Measurements from ENCODE around the gene ZFYVE19. TPM values are rescaled to one million over a fixed set of nuclear protein-coding genes. Genes with fewer than 3 reads are reported as not detected.

The ZFYVE19 gene
- polyA plus RNA-seq, 12 donors = 11.2 to 29.1 (median 17.9) TPM; not detected in 1

DNA sequence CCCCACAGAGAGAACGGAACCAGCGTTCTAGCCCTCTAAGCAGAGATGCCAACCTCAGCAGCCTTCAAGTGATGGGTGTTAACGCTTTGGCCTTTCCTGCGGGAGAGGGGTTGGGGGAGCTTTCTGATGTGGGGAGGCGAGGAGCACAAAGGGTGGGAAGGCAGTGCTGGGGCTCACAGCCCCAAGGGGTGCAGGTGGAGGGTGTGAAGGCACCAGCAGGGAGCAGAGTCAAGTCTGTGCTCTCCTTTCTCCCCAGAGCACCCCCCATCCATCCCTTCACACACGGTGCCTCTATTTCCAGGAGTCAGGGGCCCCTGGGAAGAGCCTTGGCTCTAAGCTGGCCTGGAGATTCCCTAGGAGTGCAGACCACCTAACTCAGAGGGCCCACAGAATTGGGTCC lies 33.0 kb upstream of the ZFYVE19 start:
- DNase-seq = no peak

DNA sequence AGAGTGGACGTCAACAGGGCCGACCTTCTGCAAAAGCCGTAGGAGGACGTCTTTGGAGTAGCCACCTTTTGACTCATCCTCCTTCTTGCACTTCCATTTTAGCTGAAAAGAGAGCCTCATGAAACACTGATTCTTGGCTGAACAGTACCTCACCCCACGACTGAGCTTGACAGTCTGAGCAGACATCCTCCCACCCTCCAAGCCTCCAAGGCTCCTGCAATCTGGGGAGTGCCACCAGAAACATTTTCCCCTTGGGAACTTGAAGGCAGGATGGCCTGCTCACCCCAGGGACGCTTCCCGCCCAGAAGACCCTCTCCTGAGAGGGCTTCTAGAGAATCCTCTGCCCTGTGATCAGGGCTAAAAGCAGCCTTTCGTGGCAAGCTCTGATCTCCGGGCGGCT lies 31.9 kb upstream of the ZFYVE19 start:
- no peak for DNase-seq

DNA sequence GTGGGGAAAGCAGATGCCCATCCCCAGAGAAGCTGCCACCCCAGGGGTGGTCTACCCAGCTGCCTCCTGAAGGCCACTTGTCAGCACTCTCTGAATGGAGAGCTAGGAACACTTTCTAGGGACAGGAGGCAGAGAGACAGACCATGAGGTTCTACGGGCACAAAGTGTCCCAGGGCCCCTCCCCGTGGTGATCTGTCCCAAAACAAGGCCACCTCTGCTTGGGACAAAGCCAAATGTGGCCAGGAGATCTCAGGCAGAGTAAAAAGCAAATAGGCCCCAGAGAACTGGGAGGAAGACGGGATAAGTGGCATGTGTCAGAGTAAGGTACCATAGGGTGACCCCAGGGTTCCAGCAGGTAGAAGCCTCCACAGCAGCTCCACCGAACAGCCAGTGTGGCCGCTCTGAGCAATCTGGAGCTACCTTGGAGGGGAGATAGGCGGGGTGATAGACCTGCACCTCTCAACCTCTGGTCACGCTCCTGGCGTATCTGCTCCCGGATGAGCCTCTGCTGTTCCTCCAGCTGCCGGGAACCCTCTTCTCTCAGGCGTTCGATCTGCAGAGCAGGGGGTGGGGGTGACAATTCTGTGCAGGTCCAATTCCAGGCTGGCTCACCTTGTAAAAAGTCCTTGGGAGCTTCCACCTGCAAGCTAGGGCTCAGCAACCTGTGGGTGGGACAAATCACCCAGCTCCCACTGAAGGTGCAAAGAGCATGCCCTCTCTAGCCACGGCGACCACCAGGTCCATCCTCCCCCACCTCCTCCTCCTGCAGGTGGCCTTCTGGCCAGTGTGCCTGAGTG lies 31.0 kb upstream of the ZFYVE19 start:
- no peak for DNase-seq

DNA sequence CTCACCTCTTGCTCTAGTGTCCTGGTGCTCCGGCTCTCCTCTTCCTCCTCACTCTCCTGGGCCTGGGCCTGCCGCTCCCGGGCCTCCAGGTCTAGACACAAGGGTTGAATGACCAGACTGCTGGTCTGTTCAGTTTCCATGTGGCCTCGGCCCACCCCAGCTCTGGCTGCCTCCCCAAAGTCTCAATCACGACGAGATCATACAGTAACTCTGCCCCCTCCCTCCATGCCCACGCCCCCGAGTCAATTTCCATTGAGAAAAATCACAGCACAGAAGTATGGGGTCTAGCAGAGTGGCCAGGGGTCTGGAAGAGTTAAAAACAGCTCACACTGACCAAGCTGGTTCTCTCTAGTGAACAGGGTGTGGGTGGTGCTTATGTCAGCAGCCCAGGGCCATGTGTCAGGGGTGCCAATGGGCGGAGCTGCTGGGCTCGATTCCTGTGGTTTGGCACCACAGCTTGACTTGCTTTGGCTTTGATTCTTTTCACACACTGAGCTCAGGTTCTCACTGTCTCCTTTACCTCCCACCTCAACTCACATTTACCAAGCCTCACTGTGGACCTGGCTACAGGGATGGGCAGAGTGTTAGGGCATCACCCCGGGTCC lies 30.2 kb upstream of the ZFYVE19 start:
- no peak for DNase-seq

DNA sequence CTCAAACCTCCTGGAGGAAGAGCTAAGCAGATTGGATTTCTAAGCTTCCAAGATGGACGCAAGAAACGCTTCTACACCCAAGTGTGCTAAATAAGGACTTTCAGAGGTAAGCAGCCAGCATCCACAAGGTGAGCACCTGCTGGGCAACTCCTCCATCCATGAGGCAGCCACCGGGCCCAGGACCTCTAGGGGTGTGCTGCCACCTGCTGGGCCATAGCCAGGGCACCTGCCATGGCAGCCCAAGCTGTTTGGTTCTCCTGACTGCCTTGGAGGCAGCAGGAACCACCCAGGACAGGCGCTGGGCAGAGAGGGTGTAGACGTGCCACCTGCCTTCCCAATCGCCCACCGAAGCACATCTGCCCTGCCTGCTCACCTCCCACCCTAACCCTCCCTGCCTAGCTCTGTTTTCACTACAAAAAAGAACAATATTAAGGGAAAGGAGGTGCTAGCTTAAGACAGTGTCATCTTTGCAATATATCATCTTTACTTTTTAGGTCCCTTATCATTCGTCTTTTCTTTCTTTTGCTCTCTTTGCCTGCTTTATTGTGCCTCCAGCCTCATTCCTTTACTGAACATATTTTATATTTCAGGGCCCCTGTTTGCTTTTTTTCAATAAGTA lies 24.2 kb upstream of the ZFYVE19 start:
- no peak for DNase-seq

DNA sequence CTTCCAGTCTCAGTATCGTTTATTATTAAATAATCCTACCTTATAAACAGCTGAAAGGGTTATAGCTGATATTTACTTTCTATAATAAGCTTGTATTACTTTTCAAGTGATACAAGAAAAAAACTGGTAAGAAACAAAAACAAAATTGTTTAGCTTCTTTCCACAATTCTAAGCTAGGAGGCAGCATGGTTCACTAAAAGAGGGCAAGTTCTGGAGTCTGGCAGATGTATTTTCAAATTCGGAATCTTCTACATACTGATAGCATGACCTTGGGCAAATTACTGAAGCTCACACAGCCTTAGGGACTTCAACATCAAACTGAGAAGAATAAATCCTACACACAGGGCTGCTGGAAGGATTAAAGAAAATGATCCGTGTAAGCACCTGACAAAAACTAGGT lies 21.7 kb upstream of the ZFYVE19 start:
- DNase-seq = no peak

DNA sequence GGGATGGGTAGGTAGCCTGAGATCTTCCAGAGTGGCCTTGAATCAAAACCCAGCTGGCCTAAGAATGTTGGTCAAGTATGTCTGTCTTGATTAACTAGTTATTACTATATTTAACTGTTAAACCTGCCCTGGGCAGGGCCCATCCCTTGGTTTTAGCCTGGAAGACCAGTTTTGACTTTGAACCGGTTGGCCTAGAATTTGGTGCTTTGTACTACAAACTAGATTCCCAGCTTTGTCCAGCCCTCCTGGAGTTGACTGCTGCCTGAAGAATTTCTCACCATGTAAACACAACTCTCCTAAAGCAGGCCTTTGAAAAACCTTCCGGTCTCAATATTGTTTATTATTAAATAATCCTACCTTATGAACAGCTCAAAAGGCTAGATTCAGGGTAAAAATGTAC lies 21.1 kb upstream of the ZFYVE19 start:
- no peak for DNase-seq

DNA sequence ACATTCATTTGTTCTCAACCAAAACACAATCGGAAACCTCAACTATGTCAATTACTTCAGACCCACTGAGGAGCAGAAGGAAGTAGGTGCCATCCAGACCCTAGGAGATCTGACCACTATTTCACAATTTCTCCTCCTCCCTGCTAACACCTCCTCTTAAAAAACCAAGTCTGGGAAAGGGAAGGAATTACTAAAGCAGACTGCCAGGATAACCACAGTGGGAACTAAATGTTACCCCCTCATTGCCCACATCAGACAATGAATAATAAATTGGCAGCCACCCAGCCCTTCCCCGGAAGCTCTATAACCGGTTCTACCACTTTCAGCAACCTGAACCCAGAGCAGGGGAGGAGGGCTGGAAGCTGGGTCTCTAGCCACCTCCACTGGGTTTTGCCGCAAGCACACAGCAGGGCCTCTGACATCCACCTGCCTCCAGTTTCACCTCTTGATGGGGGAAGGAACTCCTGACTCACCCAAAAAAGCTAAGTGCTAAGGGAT lies 19.5 kb upstream of the ZFYVE19 start:
- DNase-seq = no peak

DNA sequence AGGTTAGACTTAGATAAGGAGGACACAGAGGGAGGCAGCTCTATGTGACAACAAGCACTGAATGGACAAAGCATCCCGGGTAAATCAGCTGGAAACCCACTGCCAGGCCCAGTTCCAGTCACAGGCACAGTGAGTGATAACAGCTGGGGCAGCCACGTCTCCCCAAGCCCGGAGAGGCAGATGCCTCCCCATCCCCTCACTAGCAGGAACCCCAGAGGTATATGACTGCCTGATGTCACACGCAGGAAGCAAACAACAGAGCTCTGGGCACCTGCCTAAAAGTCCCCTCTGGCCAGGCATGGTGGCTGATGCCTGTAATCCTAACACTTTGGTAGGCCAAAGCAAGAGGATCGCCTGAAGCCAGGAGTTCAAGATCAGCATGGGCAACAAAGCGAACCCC lies 18.9 kb upstream of the ZFYVE19 start:
- no peak for DNase-seq

DNA sequence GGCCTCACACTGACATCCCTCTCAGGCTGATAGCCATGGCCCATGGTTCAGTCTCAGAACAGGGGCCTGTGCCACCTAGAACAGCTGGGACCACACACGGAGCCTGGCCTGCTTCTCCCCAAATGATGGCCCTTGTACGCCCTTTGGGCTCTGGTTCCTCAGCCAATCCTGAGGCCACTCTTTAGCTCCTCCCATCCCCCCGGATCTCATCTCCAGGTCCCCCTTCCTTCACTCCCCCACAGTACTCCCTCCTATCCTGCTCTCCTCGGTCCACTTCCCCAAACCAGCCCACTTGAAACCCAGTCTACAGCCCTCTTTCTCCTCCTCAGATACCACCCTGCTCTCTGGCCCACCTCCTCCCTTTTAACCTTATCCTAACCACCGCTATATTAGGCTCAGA lies 17.8 kb upstream of the ZFYVE19 start:
- no peak for DNase-seq

DNA sequence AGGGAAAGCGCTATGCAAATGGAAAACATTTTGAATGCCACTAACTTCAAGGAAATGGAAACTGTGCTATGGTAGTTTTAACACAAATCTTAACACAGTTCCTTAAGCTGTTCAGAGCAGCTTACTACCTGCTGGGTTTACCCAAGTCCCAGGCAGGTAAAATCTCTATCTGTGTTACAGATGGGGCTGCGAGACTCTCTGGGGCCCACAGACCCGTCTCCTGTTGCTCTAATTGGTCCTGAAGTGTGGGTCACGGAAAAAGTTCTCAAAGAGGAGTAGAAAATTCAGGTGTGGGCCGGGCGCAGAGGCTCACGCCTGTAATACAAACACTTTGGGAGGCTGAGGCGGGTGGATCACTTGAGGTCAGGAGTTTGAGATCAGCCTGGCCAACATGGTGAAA lies 16.9 kb upstream of the ZFYVE19 start:
- DNase-seq = no peak

DNA sequence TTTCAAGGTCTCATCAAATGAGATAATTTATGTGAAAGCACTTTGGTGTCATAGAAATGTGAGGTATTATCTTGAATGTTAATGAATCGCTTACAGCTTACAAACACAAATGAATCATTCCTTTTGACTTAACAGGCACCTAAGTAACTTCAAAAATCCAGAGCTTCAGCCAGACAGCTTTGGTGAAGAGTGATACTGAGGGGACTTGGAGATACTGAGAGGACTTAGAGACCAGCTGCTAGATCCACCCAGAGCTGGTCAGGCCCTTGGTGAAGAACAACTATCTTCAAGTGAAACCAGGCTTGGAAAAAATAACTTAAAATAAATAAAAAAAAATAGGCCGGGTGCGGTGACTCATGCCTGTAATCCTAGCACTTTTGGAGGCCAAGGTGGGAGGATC lies 16.2 kb upstream of the ZFYVE19 start:
- no peak for DNase-seq

DNA sequence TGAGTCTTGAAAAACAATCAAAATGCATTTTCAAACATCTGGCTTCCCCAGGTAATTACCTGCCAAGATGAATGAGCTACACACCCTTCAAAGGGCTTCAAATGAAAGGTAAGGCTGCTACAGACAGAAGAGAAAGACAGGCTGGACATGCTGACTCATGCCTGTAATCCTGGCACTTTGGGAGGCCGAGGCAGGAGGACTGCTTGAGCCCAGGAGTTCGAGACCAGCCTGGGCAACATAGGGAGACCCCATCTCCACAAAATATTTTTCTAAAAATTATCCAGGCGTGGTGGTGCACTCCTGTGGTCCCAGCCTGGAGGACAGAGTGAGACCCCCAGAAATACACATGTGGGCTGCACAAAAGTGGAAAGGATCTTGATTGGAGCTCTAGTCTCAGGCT lies 14.5 kb upstream of the ZFYVE19 start:
- no peak for DNase-seq

DNA sequence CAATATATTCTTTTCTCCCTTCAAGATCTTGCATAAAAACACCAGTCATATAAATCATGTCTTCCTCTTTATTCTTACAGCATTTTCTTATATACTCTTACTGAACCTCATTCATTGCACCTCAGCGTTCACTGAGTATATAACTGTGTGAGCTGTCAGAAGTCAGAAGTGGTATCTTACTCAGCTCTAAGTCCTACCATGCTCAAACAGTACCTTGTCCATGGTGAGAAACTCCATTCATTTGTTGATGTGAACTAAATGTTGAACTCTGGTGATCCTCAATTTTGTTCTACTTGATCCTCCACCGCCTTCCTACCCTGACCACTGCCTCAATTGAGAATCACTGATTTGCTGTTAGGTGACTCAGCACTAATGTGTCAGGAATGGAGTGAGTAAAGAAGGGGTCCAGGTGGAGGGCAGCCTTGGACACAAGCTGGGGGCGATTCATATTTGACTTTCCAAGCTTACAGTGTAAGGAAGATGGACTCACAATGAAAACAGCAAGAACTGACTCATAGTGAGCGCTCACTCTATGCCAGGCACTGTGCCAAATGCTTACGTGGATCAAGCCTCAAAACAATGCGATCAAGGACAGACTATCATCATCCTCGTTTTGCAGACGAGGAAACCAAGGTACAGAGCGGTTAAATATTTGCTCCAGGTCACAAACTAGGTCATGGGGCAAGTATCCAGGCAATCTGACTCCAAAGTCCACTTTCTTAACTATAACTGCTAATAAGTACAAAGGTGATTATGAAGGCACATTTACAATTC lies 13.5 kb upstream of the ZFYVE19 start:
- no peak for DNase-seq

DNA sequence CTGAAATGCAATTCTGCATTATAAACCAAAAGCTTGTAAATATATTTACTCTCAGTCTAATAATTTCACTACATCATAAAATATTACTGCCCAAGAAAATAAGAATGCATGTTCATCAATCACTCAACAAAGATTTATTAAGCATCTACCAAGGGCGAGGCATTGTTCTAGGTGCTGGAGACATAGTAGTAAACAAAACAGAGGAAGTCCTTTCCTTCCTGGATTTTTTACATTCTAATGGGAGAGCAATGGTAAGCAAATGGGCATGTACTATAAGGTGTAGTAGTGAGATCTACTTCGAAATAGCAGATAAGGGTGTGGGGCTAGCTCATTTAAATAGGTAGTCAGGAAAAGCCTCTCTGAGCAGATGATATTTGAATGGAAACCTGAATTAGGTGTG lies 10.8 kb upstream of the ZFYVE19 start:
- no peak for DNase-seq

DNA sequence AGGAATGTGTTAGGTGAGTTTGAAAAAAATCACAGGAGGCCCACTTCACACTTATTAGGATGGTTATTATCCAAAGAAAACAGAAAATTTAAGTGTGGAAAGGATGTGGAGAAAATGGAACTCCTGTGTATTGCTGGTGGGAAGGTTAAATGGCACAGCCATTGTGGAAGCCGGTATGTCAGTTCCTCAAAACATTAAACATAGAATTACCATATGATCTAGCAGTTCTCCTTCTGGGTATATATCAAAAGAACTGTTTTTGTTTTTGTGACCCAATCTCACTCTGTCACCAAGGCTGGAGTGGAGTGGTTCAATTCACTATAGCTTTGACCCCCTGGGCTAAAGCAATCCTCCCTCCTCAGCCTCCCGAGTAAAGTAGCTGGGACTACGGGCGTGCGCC lies 10.4 kb upstream of the ZFYVE19 start:
- no peak for DNase-seq

DNA sequence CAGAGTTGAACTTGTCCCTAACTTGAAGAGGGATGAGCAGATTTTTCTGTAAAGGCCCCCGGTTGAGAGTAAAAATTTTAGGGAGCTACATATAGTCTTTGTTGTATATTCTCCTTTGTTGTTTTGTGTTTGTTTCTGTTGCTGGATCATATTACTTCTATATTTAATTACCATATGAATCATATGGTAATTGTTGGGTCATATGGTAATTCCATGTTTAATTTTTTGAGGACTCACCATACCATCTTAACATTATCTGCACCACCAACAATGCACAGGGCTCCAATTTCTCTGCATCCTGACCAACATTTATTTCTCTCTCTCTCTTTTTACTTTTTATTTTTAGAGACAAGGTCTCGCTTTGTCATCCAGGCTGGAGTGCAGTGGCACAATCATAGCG lies 7.4 kb upstream of the ZFYVE19 start:
- no peak for DNase-seq

DNA sequence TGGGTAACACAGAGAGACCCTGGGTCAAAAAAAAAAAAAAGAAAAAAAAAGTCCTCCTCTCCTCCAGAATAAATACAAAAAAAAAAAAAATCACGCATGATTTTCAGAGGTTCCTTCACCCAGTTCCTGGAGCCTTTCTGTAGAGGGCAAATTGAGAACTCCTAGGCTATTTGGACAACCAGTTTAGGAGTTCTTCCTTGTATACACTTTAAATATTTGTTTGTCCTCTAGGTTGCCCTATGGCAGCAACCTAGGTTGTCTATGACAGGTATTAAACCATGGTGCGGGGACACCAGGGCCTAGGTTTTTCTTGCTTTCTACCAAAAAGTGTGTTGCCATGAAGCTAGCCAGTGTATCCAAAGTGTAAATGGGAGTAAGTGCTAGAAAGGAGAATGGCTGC lies 3.8 kb upstream of the ZFYVE19 start:
- DNase-seq = no peak

DNA sequence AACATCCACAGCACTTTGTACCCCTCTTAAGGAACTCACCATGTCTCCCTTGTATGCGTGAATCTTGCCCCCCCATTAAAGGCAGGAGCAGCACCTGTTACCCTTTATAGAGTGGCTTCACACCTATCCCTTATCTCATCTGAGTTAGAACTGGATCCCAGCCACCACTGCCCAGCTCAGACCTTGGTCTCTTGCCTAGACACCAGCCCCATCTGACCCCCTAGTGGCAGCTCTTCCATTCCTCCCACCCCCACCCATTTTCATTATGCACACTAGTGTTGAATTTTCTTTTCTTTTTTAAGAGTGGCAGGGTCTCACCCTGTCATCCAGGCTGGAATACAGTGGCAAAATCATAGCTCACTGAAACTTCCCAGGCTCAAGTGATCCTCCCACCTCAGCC lies 3.2 kb upstream of the ZFYVE19 start:
- no peak for DNase-seq

DNA sequence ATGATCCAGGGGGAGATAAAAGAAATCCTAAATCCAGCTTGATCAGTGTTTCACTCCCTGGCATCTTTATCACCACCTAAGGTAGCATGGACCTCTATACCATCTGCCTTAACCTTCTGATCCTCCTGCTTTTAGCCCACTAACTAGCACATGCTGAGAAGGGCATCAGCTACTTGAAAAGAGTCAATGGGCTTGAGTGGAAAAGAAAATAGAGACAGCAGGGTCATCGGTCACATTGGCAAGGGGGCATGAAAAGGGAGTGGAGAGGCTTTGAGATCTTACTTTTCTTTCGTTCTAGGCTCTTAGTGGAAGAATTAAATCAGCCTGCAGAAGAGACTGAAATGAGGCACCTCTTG lies 239 bp upstream of the ZFYVE19 start:
- DNase-seq = no peak

DNA sequence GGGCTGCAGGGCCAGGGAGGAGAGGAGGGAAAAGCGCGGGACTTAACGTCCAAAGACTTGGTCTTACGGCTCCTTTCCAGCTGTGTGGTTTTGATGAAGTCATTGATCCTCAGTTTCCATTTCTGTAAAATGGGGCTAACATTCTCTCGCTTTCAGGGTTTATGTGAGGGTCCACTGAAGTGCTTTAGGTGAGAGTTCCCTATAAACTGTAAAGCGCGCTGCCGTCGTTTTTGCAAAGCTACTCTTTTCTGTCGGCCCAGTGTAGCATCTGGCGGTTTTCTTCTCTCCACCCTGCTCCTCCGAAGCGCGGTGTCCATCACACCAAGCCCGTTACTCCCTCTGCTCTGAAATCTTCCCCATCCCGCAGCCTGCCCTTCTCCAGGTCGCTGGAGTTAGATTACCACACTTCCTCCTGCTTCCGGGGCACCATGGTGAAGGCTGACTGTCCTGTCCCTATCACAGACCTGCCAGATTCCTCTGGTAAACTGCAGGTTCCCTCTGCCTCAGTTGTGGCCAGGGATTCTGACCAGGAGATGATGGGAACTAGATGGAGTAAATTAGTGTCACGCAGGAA lies 1.1 kb downstream of the ZFYVE19 start:
- DNase-seq = no peak

DNA sequence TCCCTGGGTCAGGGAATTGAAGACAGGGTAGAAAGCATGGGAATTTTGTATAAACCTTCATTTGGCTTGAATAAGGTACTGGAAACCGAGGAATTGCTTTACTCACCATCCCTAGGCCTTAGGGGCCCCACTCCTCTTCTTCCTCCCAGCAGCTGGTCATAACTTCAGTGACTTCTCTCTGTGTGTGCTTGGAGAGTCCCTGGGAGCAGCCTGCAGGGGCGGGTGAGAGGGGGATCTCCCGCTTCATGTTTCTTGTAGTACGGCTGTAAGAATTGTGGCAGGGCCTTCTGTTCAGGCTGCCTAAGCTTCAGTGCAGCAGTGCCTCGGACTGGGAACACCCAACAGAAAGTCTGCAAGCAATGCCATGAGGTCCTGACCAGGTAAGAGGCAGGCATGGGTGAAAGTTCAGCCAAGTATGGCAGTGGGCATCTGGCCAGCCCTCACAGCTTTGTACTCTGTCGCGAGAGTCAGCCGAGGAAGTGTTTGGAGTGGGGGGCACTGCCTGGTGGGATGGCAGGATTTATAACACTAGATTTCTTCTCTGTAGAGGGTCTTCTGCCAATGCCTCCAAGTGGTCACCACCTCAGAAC lies 2.1 kb downstream of the ZFYVE19 start:
- no peak for DNase-seq
